Stimulated activated CD8-positive, alpha-beta memory T cell treated with anti-CD3 and anti-CD28 coated beads, Interleukin-12 subunit alpha, Interleukin-12 subunit beta, amount 100 ng/mL, for 24 hours (primary cell): ENCODE data around the gene SMIM30.
"Not testable (repeated sequence)": the region's sequence is repeated elsewhere in the genome, so short reads cannot be mapped to it uniquely, and the experiment has no call there.

Experiments used
- DNase-seq: peaks from one replicate; pipeline ENCODE4 v3.0.0-alpha.2; 2020; ENCODE audit errors: extremely low read depth

The SMIM30 gene

GRCh38 chr7:113118074-113118959, at the start of gene SMIM30:
TSS of gene SMIM30 (minus strand) at chr7:113118554. CDS start at chr7:113117578, 976 bp downstream.
- DNase-seq, result peak; percentile 71

- DNase-seq, result not testable (repeated sequence)
Measured at GRCh38 chr7:113166176-113166575, 47.8 kb upstream of the SMIM30 start.

- DNase-seq, result no peak
Measured at GRCh38 chr7:113161050-113161449, 42.7 kb upstream of the SMIM30 start.

GRCh38 chr7:113159746-113160339, 41.5 kb upstream of the SMIM30 start:
- DNase-seq, result no peak

GRCh38 chr7:113158756-113159155, 40.4 kb upstream of the SMIM30 start:
- no peak for DNase-seq

- no peak for DNase-seq
Measured at GRCh38 chr7:113154117-113154516, 35.8 kb upstream of the SMIM30 start.

GRCh38 chr7:113144817-113145216, 26.5 kb upstream of the SMIM30 start:
- no peak for DNase-seq

- DNase-seq, result no peak
Measured at GRCh38 chr7:113143486-113144257, 25.3 kb upstream of the SMIM30 start.

- DNase-seq, result no peak
Measured at GRCh38 chr7:113142385-113143119, 24.2 kb upstream of the SMIM30 start.

- no peak for DNase-seq
Measured at GRCh38 chr7:113141803-113142202, 23.4 kb upstream of the SMIM30 start.

GRCh38 chr7:113140956-113141355, 22.6 kb upstream of the SMIM30 start:
- no peak for DNase-seq

- no peak for DNase-seq
Measured at GRCh38 chr7:113137241-113137640, 18.9 kb upstream of the SMIM30 start.

- DNase-seq, result no peak
Measured at GRCh38 chr7:113134025-113134424, 15.7 kb upstream of the SMIM30 start.

GRCh38 chr7:113131367-113131766, 13.0 kb upstream of the SMIM30 start:
- no peak for DNase-seq

GRCh38 chr7:113128031-113128430, 9.7 kb upstream of the SMIM30 start:
- no peak for DNase-seq

- no peak for DNase-seq
Measured at GRCh38 chr7:113125728-113126127, 7.4 kb upstream of the SMIM30 start.

- no peak for DNase-seq
Measured at GRCh38 chr7:113122744-113123143, 4.4 kb upstream of the SMIM30 start.

GRCh38 chr7:113120647-113121046, 2.3 kb upstream of the SMIM30 start:
- DNase-seq, result no peak

GRCh38 chr7:113119429-113119828, 1.1 kb upstream of the SMIM30 start:
- DNase-seq, result no peak

GRCh38 chr7:113117374-113117774, 980 bp downstream of the SMIM30 start:
- DNase-seq, result not testable (repeated sequence)

GRCh38 chr7:113113912-113114311, 4.4 kb downstream of the SMIM30 start:
- no peak for DNase-seq

- DNase-seq, result no peak
Measured at GRCh38 chr7:113109718-113110117, 8.6 kb downstream of the SMIM30 start.
